ENCODE data around the gene PARS2.

The PARS2 gene

GRCh38 chr1:54742282-54742681 is 22.0 kb downstream of the PARS2 start:
- H3K4me3 ChIP-seq (ENCODE audit: control insufficient read depth, low read depth, low read length) = no peak overlapping the region
- no peak for DNase-seq (ENCODE audit: low read depth)
- no peak for TF ChIP-seq CTCF (IDR thresholded peaks at IDR 0.05; ENCODE audit: control insufficient read depth, insufficient read depth, low read depth, low read length, missing control alignments)

- DNase-seq (ENCODE audit: low read depth) = no peak
- no peak for TF ChIP-seq CTCF (IDR thresholded peaks at IDR 0.05; ENCODE audit: control insufficient read depth, insufficient read depth, low read depth, low read length, missing control alignments)
- no peak overlapping the region for H3K4me3 ChIP-seq (ENCODE audit: control insufficient read depth, low read depth, low read length)
Observed at GRCh38 chr1:54741531-54741930, 22.8 kb downstream of the PARS2 start.

GRCh38 chr1:54738244-54738643 is 26.1 kb downstream of the PARS2 start:
- no peak for DNase-seq (ENCODE audit: low read depth)
- no peak for TF ChIP-seq CTCF (IDR thresholded peaks at IDR 0.05; ENCODE audit: control insufficient read depth, insufficient read depth, low read depth, low read length, missing control alignments)
- H3K4me3 ChIP-seq (ENCODE audit: control insufficient read depth, low read depth, low read length) = no peak overlapping the region

- no peak for TF ChIP-seq CTCF (IDR thresholded peaks at IDR 0.05; ENCODE audit: control insufficient read depth, insufficient read depth, low read depth, low read length, missing control alignments)
- H3K4me3 ChIP-seq (ENCODE audit: control insufficient read depth, low read depth, low read length) = no peak overlapping the region
- no peak for DNase-seq (ENCODE audit: low read depth)
Observed at GRCh38 chr1:54736685-54737084, 27.6 kb downstream of the PARS2 start.

GRCh38 chr1:54728027-54728426 is 36.3 kb downstream of the PARS2 start:
- no peak for TF ChIP-seq CTCF (IDR thresholded peaks at IDR 0.05; ENCODE audit: control insufficient read depth, insufficient read depth, low read depth, low read length, missing control alignments)
- no peak for DNase-seq (ENCODE audit: low read depth)
- H3K4me3 ChIP-seq (ENCODE audit: control insufficient read depth, low read depth, low read length) = no peak overlapping the region

GRCh38 chr1:54724771-54725170 is 39.6 kb downstream of the PARS2 start:
- no peak for DNase-seq (ENCODE audit: low read depth)
- TF ChIP-seq CTCF (IDR thresholded peaks at IDR 0.05; ENCODE audit: control insufficient read depth, insufficient read depth, low read depth, low read length, missing control alignments) = no peak

GRCh38 chr1:54723985-54724384 is 40.3 kb downstream of the PARS2 start:
- no peak for TF ChIP-seq CTCF (IDR thresholded peaks at IDR 0.05; ENCODE audit: control insufficient read depth, insufficient read depth, low read depth, low read length, missing control alignments)
- DNase-seq (ENCODE audit: low read depth) = no peak

More at GRCh38 chr1:54724771-54725170, 39.6 kb downstream of the PARS2 start:
- no peak overlapping the region for H3K4me3 ChIP-seq (ENCODE audit: control insufficient read depth, low read depth, low read length)

More at GRCh38 chr1:54723985-54724384, 40.3 kb downstream of the PARS2 start:
- no peak overlapping the region for H3K4me3 ChIP-seq (ENCODE audit: control insufficient read depth, low read depth, low read length)
